ENCODE results near the gene GLI1. TPM values are rescaled to one million over a fixed set of nuclear protein-coding genes. Genes with fewer than 3 reads are reported as not detected.
A peak's percentile ranks its signal among the peaks of the same experiment; 100 is the strongest.

The GLI1 gene
- total and polyA plus RNA-seq, 2 of the 13 experiments (the other 11 are each of a cell fraction or from before 2014, with no cell fraction given) = 0.09 to 0.20 TPM

DNA sequence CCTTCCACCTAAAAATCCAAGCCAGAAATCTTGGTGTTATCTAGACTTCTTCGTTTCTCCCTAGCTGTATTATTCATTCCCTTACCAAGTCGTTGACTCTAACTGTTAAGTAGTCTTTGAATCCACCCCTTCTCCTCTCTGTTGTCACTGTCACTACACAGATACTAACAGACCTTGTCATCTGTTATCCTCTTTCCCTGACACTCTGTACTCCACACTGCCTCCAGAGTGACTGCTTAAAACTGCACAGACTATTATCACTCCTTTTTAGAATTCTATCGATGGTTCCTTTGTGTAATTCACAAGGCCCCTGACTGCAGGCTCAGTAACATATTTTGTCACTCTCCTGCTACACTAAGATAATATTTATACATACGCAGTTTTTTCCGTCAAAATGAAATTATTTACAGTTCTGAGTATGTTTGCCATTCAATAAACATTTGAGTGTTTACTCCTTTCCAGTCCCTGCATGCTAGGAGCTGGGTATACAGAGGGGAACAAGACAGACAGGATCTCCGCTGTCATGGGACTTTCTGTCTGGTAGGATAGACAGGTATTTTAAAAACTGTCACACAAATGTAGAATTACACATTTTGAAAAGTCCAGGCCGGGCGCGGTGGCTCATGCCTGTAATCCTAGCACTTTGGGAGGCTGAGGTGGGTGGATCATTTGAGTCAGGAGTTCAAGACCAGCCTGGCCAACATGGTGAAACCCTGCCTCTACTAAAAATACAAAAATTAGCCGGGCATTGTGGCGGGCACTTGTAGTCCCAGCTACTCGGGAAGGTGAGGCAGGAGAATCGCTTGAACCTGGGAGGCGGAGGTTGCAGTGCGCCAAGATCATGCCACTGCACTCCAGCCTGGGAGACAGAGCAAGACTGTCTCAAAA lies 32.1 kb downstream of the GLI1 start:
- peak; percentile 88 for FAIRE-seq
- peaks cover 8% of the 10 kb centered on the region for H4K20me1 ChIP-seq (ENCODE audit: insufficient read depth, low read length)
- in situ Hi-C loops (cut with HindIII; ENCODE audit: extremely low pct_ligation_motif_present, low pct_unique_long_range_greater_than_20kb) (no loop called here), intact Hi-C loops (cut with micrococcal nuclease; ENCODE audit: unreplicated experiment) (no loop called here)
- H3K9ac ChIP-seq (ENCODE audit: insufficient read depth, low read depth, low read length) = no peak overlapping the region
- peak; percentile 71 for ATAC-seq
- no peak overlapping the region for H3K4me3 ChIP-seq (replicated peaks in 1 of 3; ENCODE audit: insufficient read depth in 1 of 3, low read depth in 2 of 3, low read length in 3 of 3)
- CTCF ChIA-PET (ENCODE audit: low intra/inter-chr PET ratio, low total read pairs) = interaction anchor here (1.1 kb wide), 1 partner anchor 131 kb away, joined by 3 read pairs; no protein-coding TSS in a partner anchor
- peaks cover 28% of the 10 kb centered on the region for H3K4me1 ChIP-seq (ENCODE audit: insufficient read depth, low read length)
- H3K27ac ChIP-seq (ENCODE audit: extremely low read length, insufficient read depth, low read length) = peak overlapping the region; percentile 1
- peaks cover 19 to 39% of the 10 kb centered on the region in 2 experiments for H3K36me3 ChIP-seq (replicated peaks in 1 of 2; ENCODE audit: control insufficient read depth in 1 of 2, insufficient read depth in 2 of 2, low read length in 2 of 2)
- H3K27me3 ChIP-seq (ENCODE audit: control insufficient read depth in 1 of 2, insufficient read depth in 2 of 2, low read length in 2 of 2) = peaks cover 0 to 4% of the 10 kb centered on the region in 2 experiments; a peak in 1 of 5 replicates
- no peak for TF ChIP-seq SRSF1 (optimal IDR thresholded peaks at IDR 0.05; ENCODE audit: low read depth, low read length)
- TF ChIP-seq ARID2 (CRISPR knock-in tag; IDR thresholded peaks at IDR 0.05; ENCODE audit: borderline replicate concordance) = no peak
- TF ChIP-seq ZNF354B (CRISPR knock-in tag; IDR thresholded peaks at IDR 0.05) = no peak
- TF ChIP-seq NR3C1 (CRISPR knock-in tag; IDR thresholded peaks at IDR 0.05) = no peak
- TF ChIP-seq BCL6 (CRISPR knock-in tag; IDR thresholded peaks at IDR 0.05) = no peak
- TF ChIP-seq MEIS2 (CRISPR knock-in tag; IDR thresholded peaks at IDR 0.05) = no peak
- 0 out of 2 replicates have a peak, but pooled peaks have one; percentile 16 for TF ChIP-seq SAP130 (CRISPR knock-in tag; IDR thresholded peaks at IDR 0.05; ENCODE audit: low read depth)
- WGBS (ENCODE audit: low lambda C conversion rate) = 86% methylated on average over 15 of the region's 15 CpGs
- BruUV-seq (replicated peaks) = TSS peak; percentile 22
- H2AFZ ChIP-seq (ENCODE audit: low read length) = no peak overlapping the region
- H3K9me3 ChIP-seq (ENCODE audit: low read length) = no peaks in the 10 kb centered on the region
- no peak overlapping the region for H3K4me2 ChIP-seq (ENCODE audit: low read depth, low read length)
- peaks cover 23% of the 10 kb centered on the region for H3K79me2 ChIP-seq (ENCODE audit: insufficient read depth, low read length)
- POLR2A ChIA-PET = interaction anchor here (0.8 to 3.4 kb wide), 3 partner anchors 10 to 36 kb away, joined by 3 to 15 read pairs (median 4); partner anchors contain the start of genes DDIT3 and INHBE
- DNase-seq (ENCODE audit: low spot score) = peak; percentile 44

Data from HepG2 (cell line).